ENCODE data around the gene CNTD1.

Gene CNTD1

GRCh38 chr17:42795061-42795460 lies 3.6 kb upstream of the CNTD1 start:
- Histone ChIP-seq H2BK5ac (ENCODE audit: low read depth, low read length, poor library complexity, severe bottlenecking) (no peak overlapping the region), H3K14ac (ENCODE audit: low read length in 2 of 2) (no peak overlapping the region), H3K23ac (ENCODE audit: low read length in 2 of 2) (peak overlapping the region in 1 of 2 experiments; percentile 23), H2BK12ac (ENCODE audit: low read length in 2 of 2) (no peak overlapping the region), H3K4me1 (ENCODE audit: control insufficient read depth, insufficient read depth, low read depth, low read length) (peaks cover 19% of the 10 kb centered on the region), H4K91ac (ENCODE audit: low read length) (no peak overlapping the region), H3K4ac (ENCODE audit: low read depth in 1 of 2, low read length in 2 of 2) (no peak overlapping the region), H2BK15ac (ENCODE audit: low read depth, poor library complexity, severe bottlenecking) (no peak overlapping the region), H3K27me3 (ENCODE audit: control insufficient read depth in 1 of 2, insufficient read depth in 1 of 2, low read length in 2 of 2) (no peaks in the 10 kb centered on the region), H3K9ac (ENCODE audit: low read length) (no peak overlapping the region), H3K18ac (ENCODE audit: low read depth in 1 of 2, low read length in 2 of 2) (no peak overlapping the region), H3K9me3 (ENCODE audit: control insufficient read depth, low read length) (no peaks in the 10 kb centered on the region), H2AFZ (ENCODE audit: low read depth, low read length) (no peak overlapping the region), H3K36me3 (ENCODE audit: control insufficient read depth in 1 of 2, insufficient read depth in 2 of 2, low read depth in 1 of 2, low read length in 2 of 2) (peaks cover 15 to 31% of the 10 kb centered on the region in 2 experiments), H2AK5ac (ENCODE audit: low read length, severe bottlenecking) (no peak overlapping the region), H3K79me1 (replicated peaks; ENCODE audit: low read length, poor library complexity, severe bottlenecking) (peaks cover 18% of the 10 kb centered on the region), H2BK120ac (ENCODE audit: low read depth, low read length) (no peak overlapping the region), H3K4me2 (ENCODE audit: low read length, poor library complexity, severe bottlenecking) (no peak overlapping the region), H3K27ac (ENCODE audit: low read length, poor library complexity, severe bottlenecking) (no peak overlapping the region), H4K8ac (ENCODE audit: low read length) (no peak overlapping the region), H3K4me3 (ENCODE audit: insufficient read depth in 1 of 2, low read depth in 1 of 2, low read length in 2 of 2) (no peak overlapping the region)
- DNase-seq: no peak
- WGBS: 94% methylated on average over 3 of the region's 4 CpGs

DNA sequence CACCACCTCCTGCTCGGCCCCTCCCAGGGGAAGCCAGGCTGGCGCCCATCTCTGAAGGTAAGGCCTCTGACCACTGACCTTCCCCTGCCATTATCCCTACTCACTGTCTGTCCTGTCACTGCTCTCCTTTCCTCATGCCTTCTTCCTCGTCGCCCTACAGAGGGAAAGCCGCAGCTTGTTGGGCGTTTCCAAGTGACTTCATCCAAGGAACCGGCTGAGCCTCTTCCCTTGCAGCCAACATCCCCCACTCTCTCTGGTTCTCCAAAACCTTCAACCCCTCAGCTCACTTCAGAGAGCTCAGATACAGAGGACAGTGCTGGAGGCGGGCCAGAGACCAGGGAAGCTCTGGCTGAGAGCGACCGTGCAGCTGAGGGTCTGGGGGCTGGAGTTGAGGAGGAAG lies 3.2 kb upstream of the CNTD1 start:
- H2AFZ ChIP-seq (ENCODE audit: low read depth, low read length): no peak overlapping the region
- H4K91ac ChIP-seq (ENCODE audit: low read length): no peak overlapping the region
- no peak for DNase-seq
- peaks cover 19% of the 10 kb centered on the region for H3K4me1 ChIP-seq (ENCODE audit: control insufficient read depth, insufficient read depth, low read depth, low read length)
- no peak overlapping the region for H3K27ac ChIP-seq (ENCODE audit: low read length, poor library complexity, severe bottlenecking)
- no peak overlapping the region for H3K18ac ChIP-seq (ENCODE audit: low read depth in 1 of 2, low read length in 2 of 2)
- no peak overlapping the region for H2BK12ac ChIP-seq (ENCODE audit: low read length in 2 of 2)
- H2BK5ac ChIP-seq (ENCODE audit: low read depth, low read length, poor library complexity, severe bottlenecking): no peak overlapping the region
- no peak overlapping the region for H2BK120ac ChIP-seq (ENCODE audit: low read depth, low read length)
- H3K23ac ChIP-seq (ENCODE audit: low read length in 2 of 2): no peak overlapping the region
- H3K27me3 ChIP-seq (ENCODE audit: control insufficient read depth in 1 of 2, insufficient read depth in 1 of 2, low read length in 2 of 2): no peaks in the 10 kb centered on the region
- H3K14ac ChIP-seq (ENCODE audit: low read length in 2 of 2): no peak overlapping the region
- H4K8ac ChIP-seq (ENCODE audit: low read length): no peak overlapping the region
- no peak overlapping the region for H3K4me3 ChIP-seq (ENCODE audit: insufficient read depth in 1 of 2, low read depth in 1 of 2, low read length in 2 of 2)
- no peak overlapping the region for H2BK15ac ChIP-seq (ENCODE audit: low read depth, poor library complexity, severe bottlenecking)
- H3K4me2 ChIP-seq (ENCODE audit: low read length, poor library complexity, severe bottlenecking): no peak overlapping the region
- no peak overlapping the region for H3K9ac ChIP-seq (ENCODE audit: low read length)
- peaks cover 15 to 29% of the 10 kb centered on the region in 2 experiments for H3K36me3 ChIP-seq (ENCODE audit: control insufficient read depth in 1 of 2, insufficient read depth in 2 of 2, low read depth in 1 of 2, low read length in 2 of 2)
- H3K4ac ChIP-seq (ENCODE audit: low read depth in 1 of 2, low read length in 2 of 2): no peak overlapping the region
- H3K9me3 ChIP-seq (ENCODE audit: control insufficient read depth, low read length): no peaks in the 10 kb centered on the region
- H3K79me1 ChIP-seq (replicated peaks; ENCODE audit: low read length, poor library complexity, severe bottlenecking): peaks cover 18% of the 10 kb centered on the region
- H2AK5ac ChIP-seq (ENCODE audit: low read length, severe bottlenecking): no peak overlapping the region
- 96% methylated on average over 10 of the region's 10 CpGs for WGBS

DNA sequence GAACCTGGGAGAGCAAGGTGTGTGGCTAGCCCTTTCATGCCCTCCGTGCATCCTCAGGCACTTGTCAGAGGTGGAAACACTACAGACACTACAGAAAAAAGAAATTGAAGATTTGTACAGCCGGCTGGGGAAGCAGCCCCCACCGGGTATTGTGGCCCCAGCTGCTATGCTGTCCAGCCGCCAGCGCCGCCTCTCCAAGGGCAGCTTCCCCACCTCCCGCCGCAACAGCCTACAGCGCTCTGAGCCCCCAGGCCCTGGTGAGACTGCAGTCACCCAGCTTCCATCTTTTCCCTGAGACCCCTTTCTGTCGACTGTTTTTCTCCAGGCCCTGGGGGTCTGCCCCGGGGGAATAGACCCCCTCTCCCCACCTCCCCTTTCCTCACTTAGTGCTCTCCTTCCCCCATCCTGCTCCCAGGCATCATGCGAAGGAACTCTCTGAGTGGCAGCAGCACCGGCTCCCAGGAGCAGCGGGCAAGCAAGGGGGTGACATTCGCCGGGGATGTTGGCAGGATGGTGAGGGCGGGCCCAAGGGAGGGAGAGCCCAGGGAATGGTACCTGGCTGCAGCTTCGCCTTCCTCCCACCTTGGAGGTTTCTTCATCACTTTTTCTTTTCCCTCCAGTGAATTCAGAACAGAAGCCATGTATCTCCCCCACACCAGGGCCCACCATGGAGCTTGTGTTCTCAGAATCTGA lies 2.4 kb upstream of the CNTD1 start:
- H3K18ac ChIP-seq (ENCODE audit: low read depth in 1 of 2, low read length in 2 of 2): no peak overlapping the region
- no peak overlapping the region for H2AK5ac ChIP-seq (ENCODE audit: low read length, severe bottlenecking)
- no peak overlapping the region for H2BK15ac ChIP-seq (ENCODE audit: low read depth, poor library complexity, severe bottlenecking)
- H2AFZ ChIP-seq (ENCODE audit: low read depth, low read length): no peak overlapping the region
- H3K27ac ChIP-seq (ENCODE audit: low read length, poor library complexity, severe bottlenecking): no peak overlapping the region
- DNase-seq: no peak
- no peak overlapping the region for H3K9ac ChIP-seq (ENCODE audit: low read length)
- no peak overlapping the region for H3K14ac ChIP-seq (ENCODE audit: low read length in 2 of 2)
- no peaks in the 10 kb centered on the region for H3K27me3 ChIP-seq (ENCODE audit: control insufficient read depth in 1 of 2, insufficient read depth in 1 of 2, low read length in 2 of 2)
- no peak overlapping the region for H4K91ac ChIP-seq (ENCODE audit: low read length)
- no peak overlapping the region for H3K4ac ChIP-seq (ENCODE audit: low read depth in 1 of 2, low read length in 2 of 2)
- H2BK5ac ChIP-seq (ENCODE audit: low read depth, low read length, poor library complexity, severe bottlenecking): no peak overlapping the region
- H3K4me1 ChIP-seq (ENCODE audit: control insufficient read depth, insufficient read depth, low read depth, low read length): peaks cover 19% of the 10 kb centered on the region
- H2BK120ac ChIP-seq (ENCODE audit: low read depth, low read length): no peak overlapping the region
- no peak overlapping the region for H3K4me2 ChIP-seq (ENCODE audit: low read length, poor library complexity, severe bottlenecking)
- H3K9me3 ChIP-seq (ENCODE audit: control insufficient read depth, low read length): no peaks in the 10 kb centered on the region
- H2BK12ac ChIP-seq (ENCODE audit: low read length in 2 of 2): no peak overlapping the region
- peaks cover 18% of the 10 kb centered on the region for H3K79me1 ChIP-seq (replicated peaks; ENCODE audit: low read length, poor library complexity, severe bottlenecking)
- H3K36me3 ChIP-seq (ENCODE audit: control insufficient read depth in 1 of 2, insufficient read depth in 2 of 2, low read depth in 1 of 2, low read length in 2 of 2): peaks cover 15 to 24% of the 10 kb centered on the region in 2 experiments
- 99% methylated on average over 18 of the region's 18 CpGs for WGBS
- no peak overlapping the region for H3K23ac ChIP-seq (ENCODE audit: low read length in 2 of 2)
- no peak overlapping the region for H3K4me3 ChIP-seq (ENCODE audit: insufficient read depth in 1 of 2, low read depth in 1 of 2, low read length in 2 of 2)
- H4K8ac ChIP-seq (ENCODE audit: low read length): no peak overlapping the region

- no peak overlapping the region for H3K27ac ChIP-seq (ENCODE audit: low read length, poor library complexity, severe bottlenecking)
- H2AFZ ChIP-seq (ENCODE audit: low read depth, low read length): no peak overlapping the region
- H2BK120ac ChIP-seq (ENCODE audit: low read depth, low read length): no peak overlapping the region
- no peak overlapping the region for H3K14ac ChIP-seq (ENCODE audit: low read length in 2 of 2)
- no peaks in the 10 kb centered on the region for H3K9me3 ChIP-seq (ENCODE audit: control insufficient read depth, low read length)
- no peak overlapping the region for H4K91ac ChIP-seq (ENCODE audit: low read length)
- H3K27me3 ChIP-seq (ENCODE audit: control insufficient read depth in 1 of 2, insufficient read depth in 1 of 2, low read length in 2 of 2): no peaks in the 10 kb centered on the region
- H3K4ac ChIP-seq (ENCODE audit: low read depth in 1 of 2, low read length in 2 of 2): peak overlapping the region in 1 of 2 experiments; percentile 77
- peaks cover 15 to 24% of the 10 kb centered on the region in 2 experiments for H3K36me3 ChIP-seq (ENCODE audit: control insufficient read depth in 1 of 2, insufficient read depth in 2 of 2, low read depth in 1 of 2, low read length in 2 of 2)
- peaks cover 19% of the 10 kb centered on the region for H3K4me1 ChIP-seq (ENCODE audit: control insufficient read depth, insufficient read depth, low read depth, low read length)
- H2BK15ac ChIP-seq (ENCODE audit: low read depth, poor library complexity, severe bottlenecking): no peak overlapping the region
- no peak overlapping the region for H3K23ac ChIP-seq (ENCODE audit: low read length in 2 of 2)
- H2BK5ac ChIP-seq (ENCODE audit: low read depth, low read length, poor library complexity, severe bottlenecking): no peak overlapping the region
- peak overlapping the region; percentile 31 to 99 for H3K4me3 ChIP-seq (ENCODE audit: insufficient read depth in 1 of 2, low read depth in 1 of 2, low read length in 2 of 2)
- WGBS: 94% methylated on average over 10 of the region's 10 CpGs
- H3K79me1 ChIP-seq (replicated peaks; ENCODE audit: low read length, poor library complexity, severe bottlenecking): peaks cover 18% of the 10 kb centered on the region
- H2AK5ac ChIP-seq (ENCODE audit: low read length, severe bottlenecking): no peak overlapping the region
- no peak overlapping the region for H3K18ac ChIP-seq (ENCODE audit: low read depth in 1 of 2, low read length in 2 of 2)
- DNase-seq: no peak
- H4K8ac ChIP-seq (ENCODE audit: low read length): peak overlapping the region; percentile 19
- H2BK12ac ChIP-seq (ENCODE audit: low read length in 2 of 2): no peak overlapping the region
- peak overlapping the region; percentile 81 for H3K4me2 ChIP-seq (ENCODE audit: low read length, poor library complexity, severe bottlenecking)
- H3K9ac ChIP-seq (ENCODE audit: low read length): peak overlapping the region; percentile 96
Observed at GRCh38 chr17:42797067-42798007, 1.3 kb upstream of the CNTD1 start.

Measured in mesenchymal stem cell (in vitro differentiated cells and primary cell).